Measurements from ENCODE around the gene JAG2. TPM values are rescaled to one million over a fixed set of nuclear protein-coding genes. Genes with fewer than 3 reads are reported as not detected.

The JAG2 gene
- total and polyA plus RNA-seq, 2 experiments from 2014 or later, result 12.4 to 30.7 TPM

GRCh38 chr14:105139212-105139825 lies 29.3 kb downstream of the JAG2 start:
- Histone ChIP-seq H3K36me3 (peaks cover 3% of the 10 kb centered on the region), H3K4me1 (ENCODE audit: low read depth) (no peaks in the 10 kb centered on the region), H3K27ac (no peak overlapping the region), H3K9me3 (ENCODE audit: low read depth) (no peaks in the 10 kb centered on the region), H3K4me3 (no peak overlapping the region), H3K27me3 (no peaks in the 10 kb centered on the region)
- no peak for TF ChIP-seq CTCF (IDR thresholded peaks at IDR 0.05; ENCODE audit: low read depth, low read length)
- no peak for DNase-seq (ENCODE audit: low read depth in 1 of 2, low spot score in 1 of 2)

- no peaks in the 10 kb centered on the region for H3K9me3 ChIP-seq (ENCODE audit: low read depth)
- DNase-seq (ENCODE audit: low read depth in 1 of 2, low spot score in 1 of 2), result no peak
- no peak overlapping the region for H3K4me3 ChIP-seq
- peaks cover 3% of the 10 kb centered on the region for H3K36me3 ChIP-seq
- no peaks in the 10 kb centered on the region for H3K4me1 ChIP-seq (ENCODE audit: low read depth)
- no peak for TF ChIP-seq CTCF (IDR thresholded peaks at IDR 0.05; ENCODE audit: low read depth, low read length)
- H3K27me3 ChIP-seq, result no peaks in the 10 kb centered on the region
- no peak overlapping the region for H3K27ac ChIP-seq
Measured at GRCh38 chr14:105138551-105139111, 29.9 kb downstream of the JAG2 start.

GRCh38 chr14:105138021-105138541 lies 30.5 kb downstream of the JAG2 start:
- no peak for TF ChIP-seq CTCF (IDR thresholded peaks at IDR 0.05; ENCODE audit: low read depth, low read length)
- no peaks in the 10 kb centered on the region for H3K27me3 ChIP-seq
- no peak overlapping the region for H3K4me3 ChIP-seq
- DNase-seq (ENCODE audit: low read depth in 1 of 2, low spot score in 1 of 2), result no peak
- H3K4me1 ChIP-seq (ENCODE audit: low read depth), result no peaks in the 10 kb centered on the region
- peaks cover 3% of the 10 kb centered on the region for H3K36me3 ChIP-seq
- H3K9me3 ChIP-seq (ENCODE audit: low read depth), result no peaks in the 10 kb centered on the region
- no peak overlapping the region for H3K27ac ChIP-seq

- TF ChIP-seq CTCF (IDR thresholded peaks at IDR 0.05; ENCODE audit: low read depth, low read length), result no peak
- Histone ChIP-seq H3K9me3 (ENCODE audit: low read depth) (no peaks in the 10 kb centered on the region), H3K4me1 (ENCODE audit: low read depth) (no peaks in the 10 kb centered on the region), H3K4me3 (no peak overlapping the region), H3K27ac (no peak overlapping the region), H3K36me3 (peaks cover 3% of the 10 kb centered on the region), H3K27me3 (no peaks in the 10 kb centered on the region)
- no peak for DNase-seq (ENCODE audit: low read depth in 1 of 2, low spot score in 1 of 2)
Measured at GRCh38 chr14:105137481-105138020, 31.0 kb downstream of the JAG2 start.

GRCh38 chr14:105136401-105137322 lies 31.9 kb downstream of the JAG2 start:
- no peak for TF ChIP-seq CTCF (IDR thresholded peaks at IDR 0.05; ENCODE audit: low read depth, low read length)
- H3K27ac ChIP-seq, result no peak overlapping the region
- no peaks in the 10 kb centered on the region for H3K9me3 ChIP-seq (ENCODE audit: low read depth)
- no peak overlapping the region for H3K4me3 ChIP-seq
- no peak for DNase-seq (ENCODE audit: low read depth in 1 of 2, low spot score in 1 of 2)
- H3K4me1 ChIP-seq (ENCODE audit: low read depth), result no peaks in the 10 kb centered on the region
- H3K27me3 ChIP-seq, result no peaks in the 10 kb centered on the region
- no peaks in the 10 kb centered on the region for H3K36me3 ChIP-seq
